ENCODE results near the gene NTN5.
"Not testable (repeated sequence)": the region's sequence is repeated elsewhere in the genome, so short reads cannot be mapped to it uniquely, and the experiment has no call there.

Gene NTN5, protein sequence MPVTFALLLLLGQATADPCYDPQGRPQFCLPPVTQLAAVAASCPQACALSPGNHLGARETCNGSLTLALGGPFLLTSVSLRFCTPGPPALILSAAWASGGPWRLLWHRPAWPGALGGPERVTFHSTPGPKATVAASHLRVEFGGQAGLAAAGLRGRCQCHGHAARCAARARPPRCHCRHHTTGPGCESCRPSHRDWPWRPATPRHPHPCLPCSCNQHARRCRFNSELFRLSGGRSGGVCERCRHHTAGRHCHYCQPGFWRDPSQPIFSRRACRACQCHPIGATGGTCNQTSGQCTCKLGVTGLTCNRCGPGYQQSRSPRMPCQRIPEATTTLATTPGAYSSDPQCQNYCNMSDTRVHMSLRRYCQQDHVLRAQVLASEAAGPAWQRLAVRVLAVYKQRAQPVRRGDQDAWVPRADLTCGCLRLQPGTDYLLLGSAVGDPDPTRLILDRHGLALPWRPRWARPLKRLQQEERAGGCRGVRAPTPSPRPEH

DNA sequence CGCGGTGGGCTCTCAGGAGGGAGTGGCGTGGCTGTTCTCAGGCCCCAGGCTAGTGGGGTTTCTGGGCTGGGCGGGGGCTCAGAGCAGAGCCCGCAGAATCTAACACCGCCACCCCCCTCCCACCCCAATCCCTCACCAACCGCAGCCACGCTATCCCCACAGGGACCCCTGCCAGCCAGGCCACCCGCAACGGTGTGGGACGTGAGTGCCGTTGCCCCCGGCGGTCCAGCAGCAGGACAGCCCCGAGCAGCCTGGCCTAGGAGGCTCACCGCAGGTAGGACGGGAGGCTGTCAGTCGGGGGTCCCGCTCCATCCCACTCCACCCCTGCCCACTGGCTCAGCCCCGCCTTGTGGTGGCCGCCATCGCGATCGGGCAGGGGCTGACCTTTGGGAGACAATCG is at the start of gene NTN5:
Gene NTN5 (minus strand): TSS at position 24 of the 400 bp plus-strand sequence. CDS start 2,031 bp downstream, outside the sequence.
- DNase-seq: no peak

DNA sequence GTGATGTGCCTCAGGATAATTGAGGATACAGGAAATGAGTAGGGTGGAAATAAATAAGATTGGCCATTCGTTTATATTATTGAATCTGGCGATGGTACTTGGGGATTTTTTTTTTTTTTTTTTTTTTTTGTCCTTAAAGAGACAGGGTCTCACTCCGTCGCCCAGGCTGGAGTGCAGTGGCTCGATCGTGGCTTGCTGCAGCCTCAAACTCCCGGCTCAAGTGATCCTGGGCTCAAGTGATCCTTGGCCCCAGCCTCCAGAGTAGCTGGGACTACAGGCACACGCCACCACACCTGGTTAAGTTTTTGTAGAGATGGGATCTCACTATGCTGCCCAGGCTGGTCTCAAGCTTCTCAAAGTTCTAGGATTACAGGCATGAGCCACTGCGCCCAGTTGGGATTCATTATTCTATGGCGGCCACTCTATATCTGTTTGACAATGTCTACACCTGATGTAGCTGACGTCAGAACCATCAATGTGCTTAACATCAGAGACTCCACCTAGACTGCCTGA is 49.4 kb upstream of the NTN5 start:
- no peak for DNase-seq

DNA sequence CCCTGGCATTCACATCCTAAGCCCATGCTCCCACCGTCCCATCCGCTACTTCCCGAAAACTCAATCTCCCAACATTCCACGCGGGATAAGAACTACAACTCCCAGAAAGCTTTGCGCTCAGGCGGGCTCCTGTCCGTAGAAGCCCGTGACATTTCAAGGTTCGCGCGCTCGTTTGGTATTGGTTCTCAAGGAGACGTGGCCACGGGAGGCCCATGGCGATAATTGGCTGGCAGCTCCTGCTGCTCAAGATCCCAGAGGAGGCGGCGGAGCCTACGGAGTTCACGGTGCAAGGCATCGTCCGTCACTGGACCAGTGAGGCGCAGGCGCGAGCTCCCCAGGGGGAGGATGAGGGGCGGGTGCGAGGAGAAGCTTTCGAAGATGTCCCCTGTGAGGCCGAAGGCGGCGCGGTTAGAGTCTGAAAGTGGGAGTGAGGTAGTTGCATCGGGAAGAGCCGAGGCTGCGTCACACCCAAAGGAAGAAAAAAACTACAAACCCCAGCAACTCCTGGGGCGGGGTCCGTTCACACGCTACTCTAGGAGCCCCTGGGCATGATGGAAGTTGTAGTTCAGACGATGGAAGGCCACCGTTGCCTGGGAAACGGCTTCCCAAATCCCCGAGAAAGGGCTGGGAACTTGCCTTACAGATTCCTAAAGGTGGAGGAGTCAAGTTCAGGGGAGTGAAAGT is 47.9 kb upstream of the NTN5 start:
- DNase-seq: peak; percentile 95

DNA sequence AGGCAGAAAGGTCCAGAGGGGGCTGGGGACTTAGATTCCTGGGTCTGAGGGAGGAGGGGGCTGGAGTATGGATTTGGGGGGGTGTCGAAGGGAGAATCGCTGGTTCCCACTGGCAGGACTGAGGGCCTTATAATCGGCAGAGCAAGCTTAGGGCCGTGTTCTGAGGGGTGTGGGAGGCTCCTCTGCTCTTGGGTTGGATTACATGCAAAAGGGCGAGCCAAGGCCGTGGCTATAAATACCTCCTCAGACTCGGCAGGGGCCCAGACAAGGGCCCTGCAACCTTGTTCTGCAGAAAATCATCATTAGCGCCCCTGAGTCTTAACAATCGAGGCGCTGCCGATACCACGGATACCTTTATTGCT is 47.4 kb upstream of the NTN5 start:
- DNase-seq: no peak

DNA sequence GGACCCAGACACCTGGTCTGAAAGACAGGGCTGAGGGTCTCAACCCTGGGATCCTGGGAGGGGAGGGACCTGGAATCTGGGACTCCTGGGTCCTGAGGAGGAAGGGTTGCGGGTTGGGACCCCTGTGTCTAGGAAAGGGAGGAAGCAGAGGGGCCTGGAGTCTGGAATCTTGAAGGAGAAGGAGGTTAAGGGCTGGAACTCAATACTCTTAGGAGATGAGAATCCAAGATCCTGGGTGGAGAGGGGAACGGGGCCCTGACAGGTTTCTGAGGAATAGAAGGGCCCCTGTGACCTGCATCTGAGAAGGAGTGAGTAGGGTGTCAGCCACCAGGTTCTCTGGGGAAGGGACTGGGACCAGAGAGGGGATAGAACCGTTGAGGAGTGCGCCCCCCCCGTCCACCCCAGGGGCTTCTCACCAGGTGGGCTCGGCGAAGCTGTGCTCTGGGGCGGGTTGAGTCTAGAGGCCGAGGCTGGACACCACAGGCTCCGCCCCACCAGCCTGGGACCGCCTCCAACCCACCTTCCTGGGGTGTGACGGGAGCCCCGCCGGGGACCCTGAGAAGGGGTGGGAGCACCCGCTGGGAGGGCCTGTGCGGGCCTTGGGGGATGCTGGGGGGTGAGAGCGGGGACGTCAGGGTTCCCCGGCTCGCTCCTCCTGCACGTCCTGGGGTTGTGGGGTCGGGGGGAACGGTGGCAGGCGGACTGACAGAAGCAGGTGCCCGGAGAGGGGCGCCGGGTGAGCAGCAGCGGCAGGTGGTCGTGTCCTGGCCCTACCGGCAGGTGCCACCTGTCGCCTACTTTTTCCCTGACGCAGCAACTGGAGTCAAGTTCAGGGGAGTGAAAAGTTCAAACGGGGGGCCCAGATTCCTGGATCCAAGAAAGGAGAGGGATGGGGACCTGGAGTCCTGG is 46.7 kb upstream of the NTN5 start, which contains the start of gene MAMSTR:
Gene MAMSTR (minus strand): TSS at position 463 of the 909 bp plus-strand sequence. CDS start 694 bp downstream, outside the sequence.
- no peak for DNase-seq

DNA sequence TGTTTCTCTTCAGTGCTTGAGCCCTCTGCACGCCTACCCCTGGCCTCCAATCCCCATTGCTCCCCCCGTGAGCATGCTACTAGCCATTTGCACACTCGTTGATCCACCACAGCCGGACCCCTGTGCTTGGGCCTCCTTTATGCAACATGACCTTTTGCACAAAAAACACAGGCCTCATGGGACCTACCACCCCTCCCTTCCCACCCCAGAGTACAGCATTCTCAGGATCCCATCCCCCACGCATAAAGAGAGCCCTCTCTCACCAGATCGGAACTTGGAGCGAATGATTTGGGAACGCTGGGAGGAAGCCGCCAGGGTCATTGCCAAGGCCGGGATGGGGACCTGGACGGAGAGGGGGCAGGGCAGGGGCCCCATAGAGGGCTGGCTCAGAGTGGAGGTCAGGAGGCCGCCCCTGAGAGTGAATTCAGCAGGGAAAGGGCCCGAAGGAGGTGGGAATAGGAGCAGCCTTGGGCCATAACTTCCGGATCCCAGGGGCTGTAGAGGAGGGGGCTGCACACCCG is 46.0 kb upstream of the NTN5 start:
- no peak for DNase-seq

DNA sequence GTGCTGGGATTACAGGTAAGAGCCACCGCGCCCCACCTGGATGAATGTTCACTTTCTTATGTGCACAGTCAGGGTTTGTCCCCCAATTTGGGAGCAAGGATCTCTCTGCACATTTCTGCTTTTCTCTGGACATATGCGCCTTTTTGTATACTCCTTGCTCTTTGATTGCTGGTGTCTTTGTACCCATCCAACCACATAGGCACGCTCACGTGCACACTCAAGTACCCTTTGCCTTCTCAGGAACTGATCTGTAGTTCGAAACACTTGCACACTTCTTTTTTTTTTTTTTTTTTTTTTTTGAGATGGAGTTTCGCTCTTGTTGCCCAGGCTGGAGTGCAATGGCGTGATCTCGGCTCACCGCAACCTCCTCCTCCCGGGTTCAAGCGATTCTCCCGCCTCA is 45.3 kb upstream of the NTN5 start:
- not testable (repeated sequence) for DNase-seq

DNA sequence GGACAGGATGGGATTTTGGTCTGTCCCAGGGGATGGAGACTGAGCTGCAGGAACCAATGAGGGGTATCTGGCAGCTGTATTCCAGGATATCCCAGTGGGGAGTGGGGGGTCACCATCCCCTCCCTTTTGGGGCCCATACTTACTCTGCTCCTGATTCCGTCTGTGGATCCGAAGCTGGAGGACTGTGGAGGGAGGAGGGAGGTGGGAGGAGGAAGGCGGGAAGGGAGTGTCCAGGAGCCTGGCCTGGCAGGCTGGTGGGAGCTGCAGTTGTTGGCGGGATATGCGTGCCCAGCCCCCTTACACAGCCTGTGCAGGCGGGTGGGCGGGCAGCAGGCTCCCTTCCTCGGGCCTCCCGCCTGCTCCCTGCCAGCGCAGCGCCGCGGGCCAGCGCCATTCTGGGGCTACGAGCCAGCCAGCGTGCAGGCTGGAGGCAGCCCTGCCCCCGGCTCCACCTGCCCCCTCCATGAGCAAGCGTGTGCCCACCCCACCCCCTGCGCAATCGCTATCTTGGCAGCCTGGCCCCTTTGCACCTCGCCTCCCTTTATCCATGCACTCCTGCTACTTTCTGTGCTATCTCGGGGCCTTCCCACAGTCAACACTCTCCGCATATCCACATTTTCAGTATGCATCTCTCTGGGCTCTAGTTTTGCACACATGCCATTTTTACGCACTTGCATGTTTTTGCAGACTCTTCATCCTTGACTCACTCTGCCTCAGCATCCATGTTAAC is 43.9 kb upstream of the NTN5 start:
- DNase-seq: no peak

DNA sequence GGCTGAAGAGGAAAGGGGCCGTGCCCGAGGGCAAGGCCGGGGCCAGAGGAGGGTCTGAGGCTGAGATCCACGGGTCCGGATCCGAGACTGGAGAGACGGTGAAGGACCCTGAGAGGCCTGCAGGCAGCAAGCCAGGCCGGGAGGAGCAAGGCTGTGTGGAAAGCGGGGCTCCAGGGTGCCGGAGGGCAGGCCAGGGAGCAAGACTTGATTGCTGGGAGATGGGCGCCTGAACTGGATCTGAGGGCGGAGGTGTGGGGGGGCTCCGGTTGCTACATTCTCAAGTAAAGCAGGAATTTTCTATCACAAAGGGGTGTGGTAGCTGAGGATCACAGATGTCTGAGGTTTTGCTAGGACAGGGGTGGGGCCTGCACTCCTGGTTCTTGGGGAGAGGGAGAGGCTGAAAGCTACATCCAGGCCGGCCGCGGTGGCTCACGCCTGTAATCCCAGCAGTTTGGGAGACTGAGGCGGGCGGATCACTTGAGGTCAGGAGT is 42.9 kb upstream of the NTN5 start:
- DNase-seq: no peak

DNA sequence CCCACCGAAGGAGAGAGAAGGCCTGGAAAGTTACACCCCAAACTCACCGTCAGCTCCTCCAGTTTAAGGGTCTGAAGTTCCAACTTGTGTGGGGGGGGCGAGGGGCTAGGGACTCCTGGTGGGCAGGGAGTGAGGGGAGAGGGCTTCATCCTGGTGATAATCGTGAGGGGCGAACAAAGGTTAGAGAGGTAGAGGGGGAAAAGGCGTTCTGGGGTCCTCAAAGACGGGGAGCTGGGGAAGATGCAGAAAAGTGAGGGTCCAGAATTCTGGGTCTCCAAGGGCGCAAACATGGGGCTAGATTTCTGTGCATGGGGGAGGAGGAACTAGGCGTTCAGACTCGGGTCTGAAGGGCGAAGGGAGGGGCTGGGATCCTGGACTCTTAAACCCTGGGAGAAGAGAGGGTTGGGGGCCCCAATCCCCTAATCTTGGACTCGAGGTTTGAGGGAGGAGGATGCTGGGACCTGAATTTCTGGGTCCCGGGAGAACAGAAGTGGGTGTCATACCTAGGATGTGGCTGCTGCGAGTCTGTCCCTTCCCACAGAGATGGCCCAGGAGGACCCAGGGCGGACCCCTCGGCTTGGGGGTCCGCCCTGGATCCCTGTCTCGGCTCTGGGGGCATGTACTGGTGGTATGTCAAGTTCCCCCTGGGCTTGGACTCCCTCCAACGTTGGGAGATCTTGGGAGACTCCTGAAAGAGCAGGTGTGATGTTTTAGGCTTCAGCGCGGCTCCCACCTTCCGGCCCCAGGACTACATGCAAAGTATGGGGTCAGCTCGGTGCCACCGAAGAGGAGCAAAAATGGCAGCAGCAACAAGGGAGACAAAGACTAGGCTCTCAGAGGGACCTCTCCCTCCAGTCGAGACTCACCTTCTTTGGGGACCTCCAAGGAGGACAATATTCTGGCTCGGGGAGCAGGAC is 42.2 kb upstream of the NTN5 start:
- no peak for DNase-seq

DNA sequence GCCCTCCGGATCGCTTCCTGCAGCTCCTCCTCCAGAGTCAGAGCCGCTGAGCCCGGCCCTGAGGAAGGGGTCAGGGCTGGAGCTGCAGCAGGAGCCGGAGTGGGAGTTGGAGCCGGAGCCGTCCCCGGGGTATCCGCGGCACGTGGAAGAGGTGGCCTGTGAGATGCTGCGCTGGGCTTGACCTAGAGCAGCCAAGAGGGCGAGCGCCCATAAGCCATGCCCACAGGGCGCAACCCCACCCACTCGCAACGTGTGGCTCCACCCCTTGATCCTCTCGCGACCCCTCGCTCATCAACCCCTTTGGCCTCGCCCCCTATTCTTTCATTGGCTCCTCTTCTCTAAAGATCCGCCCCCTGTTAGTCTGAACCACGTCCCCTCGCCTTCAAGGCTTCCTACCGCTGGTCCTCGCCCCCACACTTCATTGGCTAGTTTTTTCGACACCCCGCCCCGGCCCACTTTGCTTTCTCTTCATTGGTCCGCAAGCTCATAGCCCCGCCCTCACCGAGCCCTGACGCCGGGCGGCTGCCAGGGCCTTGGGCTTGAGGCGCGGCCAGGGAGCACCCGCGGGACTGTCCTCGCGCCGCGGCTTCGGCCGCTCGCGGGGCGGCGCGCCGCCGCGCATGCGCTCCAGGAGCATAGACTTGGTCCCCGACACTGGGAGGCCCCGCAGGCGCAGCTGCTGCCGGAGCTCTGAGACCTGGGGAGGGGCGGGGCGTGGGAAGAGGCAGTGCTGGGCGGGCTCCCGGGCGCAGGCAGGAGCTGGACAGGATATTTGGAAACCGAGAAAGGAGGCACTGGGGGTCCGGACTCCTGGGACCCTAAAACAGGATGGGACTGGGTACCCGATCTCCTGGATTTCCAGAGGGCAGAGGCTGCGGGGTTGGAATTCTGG is 41.3 kb upstream of the NTN5 start:
- peak; percentile 99 for DNase-seq

DNA sequence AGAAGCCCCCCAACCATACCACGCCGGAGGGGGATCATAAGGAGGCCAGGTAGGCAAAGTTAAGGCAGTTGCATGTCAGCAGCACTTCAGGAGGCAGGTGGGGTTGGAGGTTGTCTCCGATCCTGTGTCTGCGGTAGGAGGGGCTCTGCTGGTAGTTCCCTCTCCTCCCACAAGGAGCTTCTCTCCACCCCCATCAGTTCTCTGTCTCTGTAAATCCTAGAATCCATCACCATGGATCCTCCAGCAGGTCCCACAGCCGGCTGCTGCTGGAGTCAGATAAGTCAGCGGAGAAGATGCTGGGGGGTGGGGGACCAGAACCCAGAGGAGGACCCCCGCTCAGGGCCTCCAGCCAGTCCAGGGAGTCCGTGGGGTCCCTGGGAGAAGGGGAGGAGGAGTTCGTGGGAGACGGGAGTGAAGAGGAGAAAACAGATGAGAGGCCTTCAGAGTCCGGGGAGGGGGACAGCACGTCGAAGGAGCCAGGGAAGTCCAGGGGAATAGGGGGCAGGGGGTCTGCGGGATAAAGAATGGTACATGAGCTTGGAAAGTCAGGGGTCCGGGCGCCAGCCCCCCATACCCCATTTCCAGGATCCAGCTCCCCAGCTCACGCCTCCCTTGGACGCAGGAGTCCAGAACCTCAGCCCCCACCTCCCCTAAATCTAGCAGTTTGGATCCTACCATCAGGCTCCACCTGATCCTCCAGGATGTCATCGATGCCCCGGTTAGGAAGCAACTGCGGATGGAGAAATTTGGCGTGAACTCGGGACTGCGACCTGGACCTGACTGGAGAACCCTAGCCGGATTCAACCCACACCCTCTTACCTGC is 40.4 kb upstream of the NTN5 start:
- DNase-seq: no peak

DNA sequence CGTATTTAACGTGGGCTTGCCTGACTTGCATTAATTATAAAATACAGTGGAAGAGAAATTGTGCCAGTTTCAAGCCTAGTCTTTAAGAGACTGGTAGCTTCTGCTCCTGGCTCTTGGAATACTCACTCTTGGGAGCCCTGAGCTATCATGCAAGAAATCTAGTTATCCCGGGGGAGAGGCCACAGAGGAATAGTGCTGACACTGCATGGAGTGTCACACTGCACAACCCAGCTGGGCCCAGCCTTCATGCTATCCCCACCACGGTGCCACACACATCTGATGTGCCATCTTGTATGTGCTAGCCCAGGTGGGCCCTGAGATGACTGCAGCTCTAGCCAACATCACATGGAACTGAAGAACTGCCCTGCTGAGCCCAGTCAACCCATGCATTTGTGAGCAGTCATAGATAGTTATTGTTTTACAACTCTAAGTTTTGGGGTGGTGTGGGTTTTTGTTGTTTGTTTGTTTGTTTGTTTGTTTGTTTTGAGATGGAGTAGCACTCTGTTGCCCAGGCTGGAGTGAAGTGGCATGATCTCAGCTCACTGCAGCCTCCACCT is 38.4 kb upstream of the NTN5 start:
- no peak for DNase-seq

DNA sequence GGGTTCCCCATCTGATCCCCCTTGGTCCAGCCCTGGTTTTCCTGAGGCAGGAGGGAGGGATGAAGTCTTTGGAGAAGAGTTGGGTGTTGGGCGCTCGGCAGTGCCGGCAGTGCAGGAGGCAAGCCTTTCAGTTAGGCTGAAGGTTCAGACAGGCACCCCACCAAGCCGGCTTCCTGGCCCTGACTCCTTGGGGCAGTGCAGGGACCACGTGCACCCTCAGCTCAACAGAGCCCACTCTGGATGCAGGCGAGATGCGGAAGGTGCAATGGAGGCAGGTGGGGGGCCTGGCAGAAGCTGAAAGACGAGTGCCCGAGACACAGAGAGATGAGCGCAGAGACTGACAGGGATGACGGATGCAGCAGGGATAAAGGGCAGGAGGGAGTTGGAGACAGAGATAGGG is 35.7 kb upstream of the NTN5 start:
- no peak for DNase-seq

DNA sequence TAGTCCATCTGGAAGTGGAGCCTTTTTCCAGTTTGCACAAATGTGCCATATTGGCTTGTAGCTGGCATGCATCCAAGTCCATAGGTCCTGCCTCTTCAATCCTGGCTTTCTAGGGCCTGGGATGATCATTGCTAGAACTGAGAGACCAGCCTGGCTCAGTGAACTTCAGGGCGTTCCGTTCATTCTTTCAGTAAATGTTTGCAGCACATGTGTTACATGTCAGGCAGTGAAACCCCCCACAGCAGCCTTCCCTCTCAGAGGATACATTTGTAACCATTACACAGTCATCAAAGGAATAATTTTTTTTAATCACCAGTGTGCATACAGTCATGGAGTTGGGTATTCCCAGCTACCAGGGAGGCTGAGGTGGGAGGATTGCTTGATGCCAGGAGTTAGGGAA is 32.6 kb upstream of the NTN5 start:
- DNase-seq: no peak

DNA sequence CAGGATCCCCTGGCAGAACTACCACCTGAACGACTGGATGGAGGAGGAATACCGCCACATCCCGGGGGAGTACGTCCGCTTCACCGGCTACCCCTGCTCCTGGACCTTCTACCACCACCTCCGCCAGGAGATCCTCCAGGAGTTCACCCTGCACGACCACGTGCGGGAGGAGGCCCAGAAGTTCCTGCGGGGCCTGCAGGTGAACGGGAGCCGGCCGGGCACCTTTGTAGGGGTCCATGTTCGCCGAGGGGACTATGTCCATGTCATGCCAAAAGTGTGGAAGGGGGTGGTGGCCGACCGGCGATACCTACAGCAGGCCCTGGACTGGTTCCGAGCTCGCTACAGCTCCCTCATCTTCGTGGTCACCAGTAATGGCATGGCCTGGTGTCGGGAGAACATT is 30.5 kb upstream of the NTN5 start:
- no peak for DNase-seq

DNA sequence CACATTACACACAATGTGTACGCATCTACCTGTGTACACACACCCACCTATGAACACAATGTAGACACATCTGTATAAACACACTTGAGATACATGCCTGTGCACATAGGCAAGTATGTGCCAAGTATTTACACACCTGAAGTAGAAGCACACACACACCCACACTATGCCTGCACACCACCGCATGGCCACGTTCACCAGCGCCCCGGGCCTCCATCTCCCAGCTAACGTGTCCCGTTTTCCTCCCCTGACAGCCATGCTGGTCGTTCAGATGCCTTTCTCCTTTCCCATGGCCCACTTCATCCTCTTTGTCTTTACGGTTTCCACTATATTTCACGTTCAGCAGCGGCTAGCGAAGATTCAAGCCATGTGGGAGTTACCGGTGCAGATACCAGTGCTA is 29.9 kb upstream of the NTN5 start:
- no peak for DNase-seq

DNA sequence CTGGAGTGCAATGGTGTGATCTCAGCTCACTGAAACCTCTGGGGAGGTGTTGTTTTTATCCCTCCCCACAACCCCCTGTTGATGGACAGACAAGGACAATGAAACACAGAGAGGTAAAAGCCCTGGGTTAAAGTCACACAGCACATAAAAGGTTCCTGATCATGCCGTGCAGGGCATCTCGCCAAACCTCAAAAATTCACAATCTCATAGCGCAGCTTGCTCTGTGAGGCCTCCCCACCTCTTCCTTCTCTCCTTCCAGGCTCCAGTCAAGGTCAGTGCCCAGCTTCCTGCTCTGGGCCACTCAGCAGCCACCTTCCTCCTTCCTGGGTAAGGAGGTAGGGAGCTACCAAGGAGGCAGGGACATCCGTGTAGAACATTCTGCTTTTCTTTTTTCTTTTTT is 25.2 kb upstream of the NTN5 start:
- DNase-seq: no peak
